GM18511 (cell line): ENCODE results near the gene VEGFA.
A peak's percentile ranks its signal among the peaks of the same experiment; 100 is the strongest.

Source experiments
- ATAC-seq: cut with Tn5 transposase; IDR thresholded peaks from one replicate; pipeline ENCODE4 v1.9.1; 2021; ENCODE audit warnings: mild to moderate bottlenecking, moderate library complexity; ENCODE audit not compliant: unreplicated experiment

Gene VEGFA

DNA sequence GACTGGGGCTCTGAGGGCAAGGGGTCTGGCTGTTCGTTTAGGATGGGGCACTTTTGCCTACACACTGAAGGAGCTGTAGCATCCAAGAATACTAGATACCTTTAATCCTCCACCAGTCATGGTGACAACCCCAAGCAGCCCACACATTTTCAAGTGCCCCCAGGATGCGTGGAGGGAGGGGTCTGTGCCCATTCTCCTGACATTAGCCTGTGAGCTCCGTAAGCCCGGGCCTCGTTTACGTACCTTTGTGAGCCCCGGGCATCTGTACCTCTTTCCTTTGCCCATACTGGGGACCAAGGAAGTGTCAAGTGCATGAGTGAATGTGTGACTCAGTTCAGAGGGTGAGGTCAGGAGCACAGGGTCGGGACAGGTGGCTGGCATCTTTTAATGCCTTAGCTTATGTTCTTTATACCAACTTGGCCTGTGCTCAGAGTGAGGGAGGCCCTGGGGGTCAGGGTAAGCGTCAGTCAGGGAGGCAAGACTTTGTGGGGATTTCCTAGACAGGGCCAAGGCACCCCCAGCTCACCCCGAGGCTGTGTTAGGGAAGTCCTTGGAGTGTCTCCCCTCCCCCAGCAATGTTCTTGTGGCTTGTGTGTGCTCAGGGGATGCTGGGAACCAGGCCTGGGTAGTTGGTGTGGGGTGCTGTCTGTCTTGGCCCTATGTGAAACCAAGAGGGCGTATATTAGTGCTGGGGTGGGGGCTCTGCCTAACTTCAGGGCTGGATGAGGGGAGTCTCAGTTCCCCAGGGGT, 12.9 kb downstream of the VEGFA start:
- ATAC-seq = no peak

DNA sequence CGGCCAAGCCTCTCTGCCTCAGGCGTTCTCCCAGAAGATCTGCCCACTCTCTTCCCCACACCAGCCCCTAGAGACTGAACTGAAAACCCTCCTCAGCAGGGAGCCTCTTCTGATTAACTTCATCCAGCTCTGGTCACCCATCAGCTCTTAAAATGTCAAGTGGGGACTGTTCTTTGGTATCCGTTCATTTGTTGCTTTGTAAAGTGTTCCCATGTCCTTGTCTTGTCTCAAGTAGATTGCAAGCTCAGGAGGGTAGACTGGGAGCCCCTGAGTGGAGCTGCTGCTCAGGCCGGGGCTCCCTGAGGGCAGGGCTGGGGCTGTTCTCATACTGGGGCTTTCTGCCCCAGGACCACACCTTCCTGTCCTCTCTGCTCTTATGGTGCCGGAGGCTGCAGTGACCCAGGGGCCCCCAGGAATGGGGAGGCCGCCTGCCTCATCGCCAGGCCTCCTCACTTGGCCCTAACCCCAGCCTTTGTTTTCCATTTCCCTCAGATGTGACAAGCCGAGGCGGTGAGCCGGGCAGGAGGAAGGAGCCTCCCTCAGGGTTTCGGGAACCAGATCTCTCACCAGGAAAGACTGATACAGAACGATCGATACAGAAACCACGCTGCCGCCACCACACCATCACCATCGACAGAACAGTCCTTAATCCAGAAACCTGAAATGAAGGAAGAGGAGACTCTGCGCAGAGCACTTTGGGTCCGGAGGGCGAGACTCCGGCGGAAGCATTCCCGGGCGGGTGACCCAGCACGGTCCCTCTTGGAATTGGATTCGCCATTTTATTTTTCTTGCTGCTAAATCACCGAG, 14.2 kb downstream of the VEGFA start:
- no peak for ATAC-seq

DNA sequence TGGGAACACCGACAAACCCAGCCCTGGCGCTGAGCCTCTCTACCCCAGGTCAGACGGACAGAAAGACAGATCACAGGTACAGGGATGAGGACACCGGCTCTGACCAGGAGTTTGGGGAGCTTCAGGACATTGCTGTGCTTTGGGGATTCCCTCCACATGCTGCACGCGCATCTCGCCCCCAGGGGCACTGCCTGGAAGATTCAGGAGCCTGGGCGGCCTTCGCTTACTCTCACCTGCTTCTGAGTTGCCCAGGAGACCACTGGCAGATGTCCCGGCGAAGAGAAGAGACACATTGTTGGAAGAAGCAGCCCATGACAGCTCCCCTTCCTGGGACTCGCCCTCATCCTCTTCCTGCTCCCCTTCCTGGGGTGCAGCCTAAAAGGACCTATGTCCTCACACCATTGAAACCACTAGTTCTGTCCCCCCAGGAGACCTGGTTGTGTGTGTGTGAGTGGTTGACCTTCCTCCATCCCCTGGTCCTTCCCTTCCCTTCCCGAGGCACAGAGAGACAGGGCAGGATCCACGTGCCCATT, 15.3 kb downstream of the VEGFA start:
- ATAC-seq = no peak

DNA sequence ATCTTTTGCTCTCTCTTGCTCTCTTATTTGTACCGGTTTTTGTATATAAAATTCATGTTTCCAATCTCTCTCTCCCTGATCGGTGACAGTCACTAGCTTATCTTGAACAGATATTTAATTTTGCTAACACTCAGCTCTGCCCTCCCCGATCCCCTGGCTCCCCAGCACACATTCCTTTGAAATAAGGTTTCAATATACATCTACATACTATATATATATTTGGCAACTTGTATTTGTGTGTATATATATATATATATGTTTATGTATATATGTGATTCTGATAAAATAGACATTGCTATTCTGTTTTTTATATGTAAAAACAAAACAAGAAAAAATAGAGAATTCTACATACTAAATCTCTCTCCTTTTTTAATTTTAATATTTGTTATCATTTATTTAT, 15.9 kb downstream of the VEGFA start:
- no peak for ATAC-seq

DNA sequence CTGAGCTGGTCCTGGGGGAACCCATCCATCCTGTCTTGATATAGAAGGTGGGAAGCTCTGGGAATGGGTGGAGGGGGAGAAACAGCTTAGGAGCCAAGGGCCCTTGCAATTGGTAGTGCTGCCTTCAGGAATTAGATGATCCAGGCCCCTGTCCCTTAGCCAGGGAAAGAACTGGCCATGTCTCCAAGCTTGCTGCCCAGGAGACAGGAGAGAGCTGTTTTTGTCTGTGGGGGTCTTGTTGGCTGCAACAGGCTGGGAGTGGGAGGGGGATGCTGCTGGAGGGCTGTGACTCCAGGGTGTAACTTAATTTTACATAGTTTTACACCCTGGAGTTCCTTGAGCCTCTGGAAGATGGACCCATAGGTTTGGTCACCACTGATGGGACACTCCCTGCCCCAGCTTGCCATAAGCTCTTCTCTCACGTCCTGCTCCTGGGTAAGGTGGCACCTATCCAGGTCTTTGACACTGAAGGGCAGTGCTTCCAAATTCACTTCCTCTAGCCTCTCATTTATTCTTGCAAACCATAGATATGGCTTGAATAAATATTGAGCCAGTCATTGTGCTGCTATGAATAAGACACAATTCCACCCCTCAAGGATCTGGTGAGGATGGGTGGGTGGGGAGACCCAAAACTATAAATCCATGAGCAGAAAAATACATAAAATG, 16.8 kb downstream of the VEGFA start:
- ATAC-seq = no peak

DNA sequence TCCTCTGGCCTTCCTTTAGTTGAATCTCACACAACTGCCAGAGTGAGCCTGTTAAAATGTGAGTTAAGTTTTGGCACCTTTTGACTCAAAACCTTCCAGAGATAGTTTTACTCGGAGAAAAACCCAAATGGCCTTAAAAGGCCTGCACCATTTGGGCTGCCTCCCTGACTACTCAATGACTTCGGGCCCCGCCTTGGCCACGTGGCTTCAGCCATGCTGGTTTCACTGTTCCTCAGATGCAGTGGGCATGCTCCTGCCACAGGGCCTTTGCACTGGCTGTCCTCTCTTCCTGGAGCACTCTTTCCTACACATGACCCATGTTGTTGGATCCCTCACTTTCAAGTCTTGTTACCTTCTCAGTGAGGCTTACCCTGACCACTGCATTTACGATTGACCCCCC, 18.3 kb downstream of the VEGFA start:
- ATAC-seq = no peak

DNA sequence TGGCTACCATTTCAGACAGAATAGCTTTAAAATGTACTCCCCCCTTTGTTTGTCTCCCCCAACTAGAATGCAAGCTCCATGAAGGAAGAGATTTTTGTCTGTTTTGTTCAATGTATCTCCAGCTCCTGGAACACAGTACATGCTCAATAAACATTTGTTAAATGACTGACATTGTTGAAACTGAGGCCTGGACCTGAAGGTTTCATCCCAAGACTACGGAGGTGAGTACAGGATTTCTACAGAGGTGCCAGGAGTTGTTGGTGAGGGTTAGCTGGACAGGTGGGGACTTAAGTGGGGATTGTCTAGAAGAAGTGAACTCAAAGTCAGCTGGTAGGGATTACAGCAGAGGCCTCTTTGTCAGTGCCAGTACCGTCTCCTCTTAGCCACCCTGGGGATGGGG, 19.4 kb downstream of the VEGFA start:
- ATAC-seq = no peak

DNA sequence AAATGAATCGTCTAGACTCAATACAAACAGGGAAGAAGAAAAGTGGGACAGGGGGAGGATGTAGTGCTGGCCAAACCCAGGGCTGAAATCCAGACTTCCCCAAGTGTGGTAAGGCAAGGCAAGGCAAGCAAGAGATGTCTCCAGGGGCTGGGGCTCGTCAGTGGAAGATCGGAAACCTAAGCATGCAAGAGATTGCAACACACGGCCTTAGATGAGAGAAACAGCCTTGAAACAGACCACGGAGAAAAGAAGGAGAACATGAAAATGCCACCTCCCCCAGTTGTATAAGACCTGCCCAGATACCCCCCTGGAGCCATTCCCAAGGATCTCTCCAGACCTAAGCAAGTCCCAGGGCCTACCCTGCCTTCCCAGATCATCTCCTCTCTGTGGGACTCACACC, 20.0 kb downstream of the VEGFA start:
- no peak for ATAC-seq

DNA sequence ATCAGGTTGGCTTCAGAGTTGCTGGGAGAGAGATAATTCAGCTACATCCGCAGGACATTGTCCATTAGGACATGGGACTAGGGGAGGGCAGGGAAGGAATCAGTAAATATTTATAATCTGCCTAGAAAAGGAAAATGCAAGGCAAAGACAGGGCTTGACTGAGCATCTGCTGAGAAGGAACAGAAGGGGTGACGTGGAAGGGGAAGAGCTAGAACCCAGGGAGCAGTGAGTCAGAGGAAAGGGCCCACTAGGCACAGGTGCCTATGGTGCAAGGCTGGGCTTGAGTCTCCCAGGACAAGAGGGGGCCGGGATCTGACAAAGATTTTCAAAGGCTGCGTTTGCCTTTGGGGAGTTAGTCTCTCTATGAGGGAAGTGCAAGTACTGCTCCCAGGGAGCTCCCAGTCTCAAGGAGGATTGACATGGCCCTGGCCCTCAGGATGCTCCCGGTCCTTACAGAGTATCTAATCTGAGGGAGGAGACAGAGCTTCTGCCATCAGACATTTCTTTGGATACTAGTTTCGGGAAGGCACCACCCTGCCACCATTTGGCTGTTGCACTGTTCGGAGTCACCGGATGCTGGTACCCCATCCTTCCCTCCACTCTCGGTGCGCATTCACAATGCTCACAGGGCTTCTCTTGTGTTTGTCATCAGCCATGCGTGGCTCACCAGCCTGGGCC, 21.9 kb downstream of the VEGFA start:
- no peak for ATAC-seq

DNA sequence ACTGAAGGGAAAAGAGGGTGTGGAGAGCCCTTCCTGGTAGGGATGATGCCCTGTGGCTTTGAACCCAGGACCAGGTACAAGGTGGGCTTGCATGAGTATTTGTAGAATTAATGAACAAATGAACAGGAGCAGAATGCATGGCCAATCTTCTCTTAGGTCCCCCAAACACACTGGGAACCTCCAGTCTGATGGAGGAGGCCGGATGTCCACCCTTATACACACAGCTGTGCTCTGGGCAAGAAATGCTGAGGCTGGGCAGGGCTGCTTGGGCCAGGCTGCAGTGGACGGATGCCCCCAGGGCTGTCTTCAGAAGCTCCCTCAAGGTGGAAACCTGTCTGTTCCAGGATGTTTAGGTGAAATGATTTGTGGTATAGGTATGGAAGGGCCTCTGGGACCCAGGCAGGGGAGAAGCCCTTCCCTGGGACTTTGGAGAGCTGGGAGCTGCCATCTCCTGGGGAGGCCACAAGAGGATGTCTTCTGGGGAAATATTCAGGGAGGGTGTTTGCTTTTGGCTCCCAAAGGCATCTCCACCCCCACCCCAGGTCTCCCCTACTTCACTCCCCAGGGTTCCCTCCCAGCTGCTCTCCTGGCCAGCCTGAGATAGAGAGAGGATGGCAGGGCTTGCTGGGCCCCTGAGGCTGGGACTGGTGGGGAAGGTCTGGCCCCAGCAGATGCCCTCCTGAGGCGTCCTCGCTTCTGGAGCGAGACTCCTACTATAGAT, 23.3 kb downstream of the VEGFA start:
- no peak for ATAC-seq

DNA sequence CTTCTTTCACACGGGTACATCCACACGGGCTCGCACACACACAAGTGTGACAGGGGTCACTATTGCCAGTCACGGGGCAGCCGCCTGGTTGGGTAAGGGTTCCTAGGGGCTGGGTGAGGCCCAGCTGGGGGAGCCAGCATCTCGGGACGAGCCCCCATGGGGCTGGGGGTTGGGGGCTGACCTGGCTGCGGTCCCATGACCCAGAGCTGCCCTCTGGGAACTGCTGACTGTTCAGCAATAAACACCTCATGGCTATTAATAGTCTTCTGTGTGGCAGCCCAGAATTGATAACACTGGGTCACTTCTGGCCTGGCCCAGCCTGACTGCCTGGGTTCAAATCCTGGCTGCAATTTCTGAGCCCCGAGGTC, 23.8 kb downstream of the VEGFA start:
- no peak for ATAC-seq

DNA sequence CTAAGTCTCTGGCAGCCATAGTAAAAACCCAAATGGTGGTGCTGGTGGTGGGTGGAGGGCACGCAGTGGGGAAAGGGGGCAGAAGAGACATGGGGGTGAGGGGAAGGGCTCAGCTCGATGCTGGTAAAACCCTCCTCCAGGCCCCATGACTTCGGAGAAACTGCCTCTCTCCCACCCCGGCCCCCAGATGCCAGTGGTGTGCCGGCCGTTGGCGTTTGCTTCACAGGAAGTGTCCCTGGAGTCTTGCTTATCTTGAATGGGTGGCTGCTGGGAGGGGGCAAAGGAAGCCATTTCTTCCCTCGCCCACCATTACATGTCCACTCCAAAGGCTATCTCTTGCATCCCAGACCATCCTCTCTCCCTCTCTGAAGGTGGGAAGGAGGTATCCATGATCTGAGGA, 25.4 kb downstream of the VEGFA start:
- ATAC-seq = no peak

DNA sequence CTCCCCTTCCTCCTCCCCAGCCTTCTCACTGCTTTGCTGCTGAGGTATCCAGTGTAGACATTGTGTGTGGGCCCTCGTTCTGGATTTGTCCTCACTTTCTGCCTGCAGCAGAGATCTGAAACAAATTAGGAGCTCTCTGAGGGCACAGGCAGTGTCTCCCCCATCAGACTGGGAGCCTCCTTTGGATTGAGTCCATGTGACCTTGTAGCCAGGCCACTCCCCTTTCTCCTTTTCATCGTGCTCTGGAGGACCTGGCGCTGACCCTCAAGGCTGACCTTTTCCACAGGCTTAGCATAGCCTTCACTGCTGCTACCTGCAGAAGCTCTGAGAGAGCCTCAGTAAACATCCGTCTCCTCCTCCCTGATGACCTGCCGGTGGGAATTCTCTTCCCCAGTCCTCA, 26.2 kb downstream of the VEGFA start:
- no peak for ATAC-seq

DNA sequence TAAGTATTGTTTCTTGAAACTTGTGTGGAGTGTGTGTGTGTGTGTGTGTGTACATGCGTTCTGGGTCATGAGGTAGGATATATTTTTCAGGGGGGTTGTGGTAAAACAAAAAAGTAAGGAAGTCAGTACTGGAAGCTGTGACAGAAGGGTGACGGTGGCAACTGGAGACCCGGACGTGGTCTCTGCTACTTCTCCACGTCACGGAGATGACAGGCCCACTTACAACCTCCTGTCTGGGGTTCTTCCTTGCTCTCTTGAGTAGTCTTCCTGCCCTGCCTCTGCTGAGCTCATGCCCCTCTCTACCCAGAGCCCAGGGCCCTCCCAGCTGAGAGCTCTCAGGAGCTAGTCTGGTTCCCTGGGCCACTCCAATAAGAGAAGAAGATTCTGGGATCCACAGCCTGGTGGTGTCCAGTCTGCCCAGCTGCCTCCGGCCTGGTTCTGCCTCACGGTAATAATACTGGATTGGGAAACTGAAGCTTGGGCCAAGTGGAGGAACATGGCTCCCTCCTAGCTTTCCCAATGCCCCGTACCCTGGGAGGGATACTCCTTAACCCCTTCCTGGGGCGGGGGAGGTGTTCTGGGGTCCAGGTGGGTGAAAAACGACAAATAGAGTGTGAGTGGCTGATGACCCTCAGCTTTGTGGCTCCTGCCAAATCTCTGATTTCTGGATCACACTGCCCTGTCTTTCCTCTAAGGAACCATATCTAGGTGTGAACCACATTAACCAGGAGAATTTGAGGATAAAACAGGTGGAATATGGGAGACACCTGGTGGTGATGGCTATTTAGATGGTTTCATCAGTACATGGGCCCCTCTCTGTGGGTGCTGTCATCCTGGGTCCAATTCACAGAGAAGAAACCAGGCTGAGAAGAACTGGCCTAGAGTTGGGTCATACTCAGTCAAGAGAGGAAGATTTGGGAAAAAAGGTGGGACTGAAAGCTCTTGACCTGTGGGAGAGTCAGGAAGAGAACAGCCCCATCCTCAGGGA, 27.2 kb downstream of the VEGFA start:
- ATAC-seq = no peak

DNA sequence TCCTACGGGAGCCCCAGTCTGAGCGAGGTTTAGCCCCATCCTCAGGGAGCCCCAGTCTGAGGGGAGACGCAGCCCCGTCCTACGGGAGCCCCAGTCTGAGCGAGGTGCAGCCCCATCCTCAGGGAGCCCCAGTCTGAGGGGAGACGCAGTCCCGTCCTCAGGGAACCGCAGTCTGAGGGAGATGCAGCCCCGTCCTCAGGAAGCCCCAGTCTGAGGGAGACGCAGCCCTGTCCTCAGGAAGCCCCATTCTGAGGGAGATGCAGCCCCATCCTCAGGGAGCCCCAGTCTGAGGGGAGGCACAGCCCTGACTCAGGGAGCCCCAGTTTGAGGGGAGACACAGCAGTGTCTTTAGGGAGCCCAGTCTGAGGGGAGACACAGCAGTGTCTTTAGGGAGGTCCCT, 27.9 kb downstream of the VEGFA start:
- no peak for ATAC-seq

DNA sequence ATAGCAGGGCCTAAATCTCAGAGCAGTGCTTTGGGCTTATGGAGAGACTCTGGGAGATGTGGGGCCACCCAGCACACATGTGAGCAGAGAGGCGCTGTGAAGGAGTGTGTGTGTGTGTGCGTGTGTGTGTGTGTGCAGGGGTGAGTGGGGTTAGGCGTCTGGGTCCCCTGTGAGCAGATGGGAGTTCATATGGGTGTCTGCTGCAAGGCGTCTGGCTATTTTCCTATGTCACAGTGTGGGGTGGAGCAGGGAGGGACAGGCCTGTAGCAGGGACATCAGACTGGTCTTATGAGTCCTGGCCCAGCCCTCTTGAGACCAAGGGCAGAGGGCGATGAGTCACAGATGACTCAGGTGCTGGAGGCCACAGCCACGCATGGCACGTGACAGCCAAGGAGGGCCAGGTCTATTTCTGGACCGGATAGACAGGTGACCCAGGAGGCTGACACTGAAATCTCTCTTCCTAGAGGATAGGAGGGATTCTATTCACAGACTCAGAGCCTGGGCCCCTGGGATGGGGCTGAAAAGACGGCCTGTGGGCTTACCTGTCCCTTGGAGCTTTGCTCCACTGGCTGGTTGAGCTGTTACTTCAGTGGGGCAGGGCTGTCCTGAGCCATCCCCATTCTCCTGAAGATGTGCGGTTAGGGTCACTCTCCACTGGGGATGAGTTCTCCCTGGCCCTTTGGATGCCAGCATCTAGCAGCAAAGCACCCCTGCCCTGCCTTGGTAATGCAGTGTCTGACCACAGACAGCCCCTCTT, 28.9 kb downstream of the VEGFA start:
- peak; percentile 73 for ATAC-seq

DNA sequence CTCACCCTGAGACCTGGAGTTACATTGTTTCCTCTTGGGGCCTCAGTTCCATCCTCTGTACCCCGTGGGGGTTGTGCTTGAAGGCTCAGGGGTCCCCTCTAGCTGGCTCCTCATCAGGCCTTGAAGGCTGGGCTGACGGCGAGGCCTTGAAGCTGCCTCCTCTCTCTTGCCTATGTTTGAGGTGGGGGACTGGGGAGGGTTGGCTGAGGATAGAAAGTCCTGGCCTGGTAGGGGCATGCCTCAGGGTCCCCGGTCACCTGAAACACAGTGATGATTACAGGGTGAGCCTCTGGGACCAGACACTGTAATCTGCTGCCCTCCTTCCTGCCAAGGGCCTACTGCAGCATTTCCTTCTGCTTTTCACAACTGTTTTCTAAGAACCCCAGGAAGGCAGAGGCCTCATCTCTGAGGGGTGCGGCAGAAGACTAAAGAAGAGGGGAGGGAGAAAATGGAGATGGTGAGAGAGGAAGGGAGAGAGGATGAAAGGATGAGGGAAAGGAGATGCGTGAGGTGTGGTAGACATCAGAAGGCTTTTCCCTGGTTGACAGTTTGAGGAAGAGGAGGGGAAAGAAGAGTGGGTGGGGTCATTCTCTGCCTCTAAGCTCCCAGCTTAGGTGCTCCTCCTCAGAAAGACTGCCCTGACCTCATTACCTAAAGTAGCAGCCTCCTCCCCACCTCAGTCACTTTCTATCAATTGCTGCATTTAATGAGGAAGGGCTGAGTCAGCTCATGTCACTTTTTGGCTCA, 29.7 kb downstream of the VEGFA start:
- ATAC-seq = no peak

DNA sequence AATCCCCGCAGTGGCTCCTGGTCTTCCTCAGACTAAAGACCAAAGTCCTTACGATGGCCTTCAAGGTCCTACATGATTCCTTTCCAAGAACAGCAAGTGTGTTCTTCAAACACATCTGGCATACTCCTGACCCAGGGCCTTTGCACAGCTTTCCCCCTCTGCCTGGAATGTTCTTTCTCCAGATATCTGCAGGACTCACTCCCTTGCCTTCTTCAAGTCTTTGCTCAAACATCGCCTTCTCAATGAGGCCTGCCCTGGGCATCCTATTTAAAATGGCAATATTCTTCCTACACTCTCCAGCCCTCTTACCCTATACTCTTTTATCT, 30.2 kb downstream of the VEGFA start:
- no peak for ATAC-seq
